SK-N-MC (cell line): ENCODE results near the gene SEC22A.

Experiments used
- EZH2 ChIP-seq: fragments of 200-600 bp; sonication (generic); IDR thresholded peaks from one replicate; pipeline ENCODE4 v1.6.1; 2017; ENCODE audit warnings: antibody characterized with exemption
- POLR2AphosphoS5 ChIP-seq: IDR thresholded peaks from 2 replicates; pipeline ENCODE4 v1.6.1; 2012; ENCODE audit warnings: mild to moderate bottlenecking, low read depth, low read length, borderline replicate concordance

DNA sequence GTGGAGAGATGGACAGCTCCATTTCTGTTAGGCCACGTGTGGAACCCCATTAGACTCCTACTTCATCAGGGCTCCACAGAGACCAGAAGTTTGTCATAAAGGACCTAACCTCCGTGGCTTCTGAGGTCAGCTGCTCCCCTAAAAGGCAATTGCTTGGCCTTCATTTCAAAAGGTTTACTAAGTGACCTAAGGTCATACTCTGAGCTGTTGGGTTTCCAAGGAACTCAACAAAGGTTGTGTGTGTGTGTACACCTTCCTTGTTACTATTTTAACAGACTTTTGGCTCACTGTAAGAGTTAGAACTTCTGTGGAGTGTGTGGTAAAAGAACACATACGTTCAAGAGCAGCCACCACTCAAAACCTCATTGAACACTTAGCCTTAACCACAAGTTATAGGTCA is 73.9 kb downstream of the SEC22A start:
- no peak for TF ChIP-seq POLR2AphosphoS5
- TF ChIP-seq EZH2: no peak
